Cardiac fibroblast (primary cell): ENCODE results near the gene SH3RF3.

Experiments
- DNase-seq, 2 donors: peaks; one replicate each; pipeline versions ENCODE4 v3.0.0 to v3.0.0-alpha.2; 2010; ENCODE audit warnings: low read depth in 2 of 2
- H3K4me3 ChIP-seq, 2 donors: replicated peaks in 1 of 2; 1 replicate in 1 of 2; 2 replicates in 1 of 2; pipeline ENCODE4 v1.5.1; 2011; ENCODE audit warnings: low read depth in 2 of 2, low read length in 2 of 2, mild to moderate bottlenecking in 2 of 2, moderate library complexity in 1 of 2
- CTCF ChIP-seq: IDR thresholded peaks from one replicate; pipeline ENCODE4 v1.5.1; 2011; ENCODE audit warnings: low read depth, mild to moderate bottlenecking, low read length, inconsistent platforms

SH3RF3 gene

DNA sequence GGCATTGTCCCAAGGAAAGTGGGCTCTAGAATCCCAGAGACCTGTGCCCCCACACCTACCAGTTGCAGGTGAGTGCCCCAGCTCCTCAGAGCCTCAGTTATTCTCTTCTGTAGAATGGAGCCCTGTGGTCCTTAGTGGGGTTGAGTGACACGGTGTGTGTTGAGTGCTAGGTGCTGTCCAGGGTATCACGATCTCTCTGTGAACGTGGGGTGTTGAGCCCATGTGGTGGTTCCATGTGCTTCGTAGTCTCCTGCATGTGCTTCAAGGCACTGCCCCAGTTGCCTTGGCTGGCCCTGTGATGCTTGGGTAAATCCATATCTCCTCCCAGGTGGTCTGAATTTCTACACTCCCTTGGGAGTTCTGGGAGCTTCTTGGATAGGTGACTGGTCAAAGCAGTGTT lies 54.9 kb downstream of the SH3RF3 start:
- no peak for TF ChIP-seq CTCF
- DNase-seq, result no peak
- no peak overlapping the region for H3K4me3 ChIP-seq

GRCh38 chr2:109184368-109184767 lies 55.4 kb downstream of the SH3RF3 start:
- no peak for DNase-seq
- no peak for TF ChIP-seq CTCF
- no peak overlapping the region for H3K4me3 ChIP-seq

GRCh38 chr2:109185338-109185737 lies 56.3 kb downstream of the SH3RF3 start:
- TF ChIP-seq CTCF, result no peak
- DNase-seq, result peak; percentile 69 to 72
- no peak overlapping the region for H3K4me3 ChIP-seq

DNA sequence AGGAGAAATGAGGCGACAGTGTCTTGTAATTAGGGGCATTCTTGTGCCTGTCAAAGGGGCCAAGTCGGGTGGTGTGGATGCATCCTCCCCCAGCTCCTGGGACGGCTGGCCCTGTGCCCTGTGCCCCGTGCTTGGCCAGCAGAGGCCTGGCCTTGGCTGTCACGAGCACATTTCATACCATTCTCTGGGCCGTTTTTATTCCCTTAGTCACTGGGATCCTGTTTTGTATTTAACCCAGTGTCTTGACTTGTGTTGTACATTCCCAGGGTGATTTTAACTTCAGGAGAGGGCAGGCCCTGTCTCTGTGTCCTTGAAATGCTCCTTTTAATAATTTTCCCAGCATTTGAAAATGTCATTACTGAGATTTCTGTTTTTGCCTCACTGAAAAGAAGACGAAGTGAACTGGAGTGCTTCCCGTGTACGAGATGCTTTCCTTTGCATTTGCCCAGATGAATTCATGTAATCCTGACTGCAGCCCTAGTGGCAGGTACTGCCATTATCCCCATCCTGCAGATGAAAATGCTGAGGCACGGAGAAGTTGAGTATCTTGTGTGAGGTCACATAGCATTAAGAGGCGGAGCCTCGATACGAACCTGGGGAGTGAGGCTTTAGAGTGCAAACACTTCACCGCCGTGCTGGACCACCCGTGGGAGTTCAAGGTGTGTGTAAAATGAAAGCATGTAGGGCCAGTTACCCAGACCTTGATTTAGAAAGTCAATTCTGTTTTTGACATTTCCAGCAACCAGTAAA lies 57.0 kb downstream of the SH3RF3 start:
- no peak overlapping the region for H3K4me3 ChIP-seq
- TF ChIP-seq CTCF, result no peak
- DNase-seq, result peak; percentile 77 to 79

- no peak overlapping the region for H3K4me3 ChIP-seq
- TF ChIP-seq CTCF, result no peak
These were observed 57.7 kb downstream of the SH3RF3 start for GRCh38 chr2:109186656-109187250.

DNA sequence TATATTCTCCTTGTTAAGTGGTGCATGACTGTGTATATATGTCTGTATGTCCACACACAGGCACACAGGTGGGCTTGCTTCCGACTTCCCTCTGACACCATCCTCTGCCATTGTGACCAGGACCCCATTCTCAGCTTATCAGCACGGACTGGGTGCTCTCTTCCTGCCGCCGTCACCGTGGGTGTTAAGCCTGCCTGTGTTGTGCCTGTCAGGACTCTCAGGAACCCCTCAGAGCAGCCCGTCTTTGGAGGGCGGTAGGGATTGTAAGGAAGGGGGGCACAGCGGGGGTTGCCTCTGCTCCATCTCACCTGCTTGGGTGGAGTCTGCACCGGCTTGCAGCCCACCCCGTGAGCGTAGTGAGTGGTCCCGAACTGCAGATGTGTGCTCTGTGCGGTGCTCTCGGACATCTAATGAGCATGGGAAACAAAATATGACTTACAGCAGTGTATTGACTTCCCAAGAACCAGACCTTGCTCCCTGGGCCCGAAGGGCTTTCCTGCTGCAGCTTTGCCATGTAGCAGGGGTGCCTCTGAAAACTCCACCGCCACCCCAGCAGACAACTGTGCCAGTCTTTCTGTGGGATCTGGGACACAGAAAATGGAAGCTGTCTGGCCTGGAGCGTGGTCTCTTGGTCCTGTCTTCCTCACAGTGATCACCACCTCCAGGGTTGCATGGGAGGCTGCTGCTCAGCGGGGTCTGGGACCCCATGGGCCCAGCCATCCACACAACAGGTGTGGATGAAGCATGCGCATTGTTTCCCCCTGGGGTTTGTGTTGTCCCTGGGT lies 58.9 kb downstream of the SH3RF3 start:
- no peak overlapping the region for H3K4me3 ChIP-seq
- no peak for TF ChIP-seq CTCF
- no peak for DNase-seq

More at GRCh38 chr2:109186656-109187250, 57.7 kb downstream of the SH3RF3 start:
- no peak for DNase-seq
